RCC 7860 (cell line): ENCODE results near the gene RBM17.
"Not testable (repeated sequence)": the region's sequence is repeated elsewhere in the genome, so short reads cannot be mapped to it uniquely, and the experiment has no call there.

Experiments used
- DNase-seq: peaks from one replicate; pipeline ENCODE4 v3.0.0-alpha.2; 2015; ENCODE audit warnings: low spot score
- FAIRE-seq: peaks from 2 replicates; lab custom pipeline; 2012; peaks lifted over from hg19 to GRCh38; lab: Jason Lieb, UNC

The RBM17 gene

DNA sequence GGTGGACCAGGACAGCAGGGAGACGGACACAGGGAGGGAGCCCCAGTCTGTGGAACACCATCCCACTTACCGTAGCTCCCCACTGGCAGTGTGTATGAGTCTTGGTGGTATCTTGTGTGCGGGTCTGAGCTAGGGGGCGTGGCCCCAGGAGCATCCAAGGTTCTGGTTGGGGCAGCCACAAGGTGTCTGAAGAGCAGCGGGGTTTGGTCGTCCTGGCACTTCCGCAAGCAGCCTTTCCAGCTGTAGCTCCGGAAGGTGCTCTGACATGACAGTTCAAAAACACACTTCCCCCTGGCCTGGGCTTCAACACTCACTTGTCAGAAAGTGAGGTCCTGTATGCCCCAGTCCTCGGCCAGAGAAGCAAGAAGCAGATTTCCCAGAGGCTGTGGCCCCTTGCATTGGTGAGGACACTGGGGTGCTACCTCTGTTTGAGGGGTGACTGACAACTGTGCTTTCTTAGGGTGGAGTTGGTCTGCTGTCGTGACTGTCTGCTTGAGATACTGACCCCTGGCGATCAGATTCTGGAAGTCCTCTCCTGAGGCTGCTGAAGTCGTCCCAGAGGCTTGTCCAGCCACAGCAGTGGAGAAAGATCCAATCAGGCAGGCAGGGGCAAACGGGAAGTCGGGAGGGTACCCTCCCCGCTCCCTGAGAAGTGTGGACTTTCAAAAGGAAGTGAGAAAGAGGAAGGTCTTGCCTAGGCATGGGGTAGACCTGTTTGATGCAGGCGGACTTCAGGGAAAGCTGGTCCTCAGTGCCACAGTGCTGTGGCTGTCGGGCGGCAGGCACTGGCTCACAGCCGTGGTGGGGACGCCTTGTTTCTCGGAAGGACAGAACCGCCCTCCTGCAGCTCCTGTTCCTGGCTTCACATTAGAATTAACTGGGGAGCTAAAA is 62.5 kb downstream of the RBM17 start:
- DNase-seq (no peak), FAIRE-seq (no peak)

- no peak for DNase-seq
- FAIRE-seq = no peak
Observed at GRCh38 chr10:6153845-6154244, 65.0 kb downstream of the RBM17 start.

DNA sequence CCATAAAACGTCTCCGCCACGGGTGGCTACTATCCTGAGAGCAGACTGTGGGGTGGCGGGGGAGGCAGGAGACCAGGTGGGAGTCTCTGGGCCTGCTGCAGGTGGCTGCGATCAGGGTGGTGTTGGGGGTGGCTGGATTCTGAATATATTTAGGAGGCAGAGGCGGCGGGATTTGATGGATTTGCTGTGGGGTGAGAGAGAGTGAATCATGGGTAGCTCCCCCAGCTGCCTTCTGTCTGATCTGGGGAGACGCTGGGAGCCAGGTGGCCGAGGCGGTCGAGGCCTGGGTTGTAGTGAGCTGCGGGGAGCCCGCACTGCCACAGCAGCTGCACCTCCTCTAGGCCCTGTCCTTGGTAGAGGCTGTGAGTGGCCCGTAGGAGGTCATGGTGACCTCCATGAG is 65.7 kb downstream of the RBM17 start:
- FAIRE-seq = no peak

DNA sequence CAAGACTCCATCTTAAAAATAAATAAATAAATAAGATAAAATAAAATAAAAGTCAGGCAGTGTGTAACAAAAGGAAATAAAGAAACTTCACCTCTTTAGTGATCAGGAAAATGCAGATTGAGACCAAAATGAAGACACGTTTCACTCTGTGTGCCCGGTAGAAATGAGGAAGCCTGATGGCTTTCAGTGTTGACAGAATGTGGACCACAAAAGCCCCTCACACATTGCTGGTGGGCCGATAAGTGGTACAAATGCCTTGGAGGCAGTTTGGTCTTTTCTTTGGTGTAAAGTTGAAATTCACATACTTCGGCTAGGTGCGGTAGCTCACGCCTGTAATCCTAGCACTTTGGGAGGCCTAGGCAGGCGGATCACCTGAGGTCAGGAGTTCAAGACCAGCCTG is 69.4 kb downstream of the RBM17 start:
- no peak for FAIRE-seq
- no peak for DNase-seq

More for the DNA sequence above, 65.7 kb downstream of the RBM17 start:
- no peak for DNase-seq

DNA sequence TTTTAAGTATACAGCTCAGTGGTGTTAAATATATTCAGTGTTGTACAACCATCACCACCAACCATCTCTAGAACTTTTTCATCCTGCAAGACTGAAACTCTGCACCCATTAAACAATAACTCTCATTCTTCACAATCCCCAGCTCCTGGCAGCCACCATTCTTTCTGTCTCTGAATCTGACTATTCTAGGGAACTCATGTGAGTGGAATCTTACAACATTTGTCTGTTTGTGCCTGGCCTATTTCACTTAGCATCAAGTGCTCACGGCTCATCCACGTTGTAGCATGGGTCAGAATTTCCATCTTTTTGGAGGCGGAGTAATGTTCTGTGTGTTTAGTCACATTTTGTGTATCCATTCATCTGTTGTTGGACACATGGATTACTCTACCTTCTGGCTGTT is 73.1 kb downstream of the RBM17 start:
- no peak for DNase-seq
- no peak for FAIRE-seq

DNA sequence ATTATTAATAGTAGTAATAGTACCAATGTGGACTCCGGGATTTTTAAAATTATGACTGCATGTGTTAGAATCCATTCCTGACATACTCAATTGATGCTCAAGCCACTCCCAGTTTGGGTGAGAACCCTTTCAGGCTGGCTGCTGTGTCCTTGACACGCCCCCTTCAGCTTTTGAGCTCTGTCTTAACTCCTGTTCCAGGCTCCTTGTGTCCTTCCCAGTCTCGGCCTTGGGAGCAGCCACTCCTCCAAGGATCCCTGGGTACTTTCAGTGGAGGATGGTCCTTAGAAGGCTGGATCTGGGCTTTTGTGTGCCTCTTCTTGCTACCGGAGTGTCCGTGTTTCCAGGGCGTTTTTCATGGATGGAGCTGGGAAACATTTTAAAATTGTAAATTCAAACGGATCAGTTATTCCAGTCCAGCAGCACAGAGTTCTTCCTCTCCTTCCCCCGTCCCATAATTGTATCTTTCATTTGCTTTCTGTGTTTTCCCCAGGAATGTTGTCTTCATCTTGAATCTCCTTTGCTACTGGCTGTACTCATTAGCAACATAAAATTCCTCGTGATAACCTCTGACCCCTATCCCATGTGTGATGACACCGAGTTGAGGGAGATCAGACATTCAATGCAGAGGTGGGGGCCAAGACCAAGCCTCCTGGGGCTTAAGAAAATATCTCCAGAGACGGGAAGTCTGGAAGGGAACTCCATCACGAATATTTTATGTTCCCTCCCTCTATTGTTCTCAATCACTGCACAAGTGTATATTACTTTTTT is 73.9 kb downstream of the RBM17 start:
- DNase-seq = peak; percentile 31

DNA sequence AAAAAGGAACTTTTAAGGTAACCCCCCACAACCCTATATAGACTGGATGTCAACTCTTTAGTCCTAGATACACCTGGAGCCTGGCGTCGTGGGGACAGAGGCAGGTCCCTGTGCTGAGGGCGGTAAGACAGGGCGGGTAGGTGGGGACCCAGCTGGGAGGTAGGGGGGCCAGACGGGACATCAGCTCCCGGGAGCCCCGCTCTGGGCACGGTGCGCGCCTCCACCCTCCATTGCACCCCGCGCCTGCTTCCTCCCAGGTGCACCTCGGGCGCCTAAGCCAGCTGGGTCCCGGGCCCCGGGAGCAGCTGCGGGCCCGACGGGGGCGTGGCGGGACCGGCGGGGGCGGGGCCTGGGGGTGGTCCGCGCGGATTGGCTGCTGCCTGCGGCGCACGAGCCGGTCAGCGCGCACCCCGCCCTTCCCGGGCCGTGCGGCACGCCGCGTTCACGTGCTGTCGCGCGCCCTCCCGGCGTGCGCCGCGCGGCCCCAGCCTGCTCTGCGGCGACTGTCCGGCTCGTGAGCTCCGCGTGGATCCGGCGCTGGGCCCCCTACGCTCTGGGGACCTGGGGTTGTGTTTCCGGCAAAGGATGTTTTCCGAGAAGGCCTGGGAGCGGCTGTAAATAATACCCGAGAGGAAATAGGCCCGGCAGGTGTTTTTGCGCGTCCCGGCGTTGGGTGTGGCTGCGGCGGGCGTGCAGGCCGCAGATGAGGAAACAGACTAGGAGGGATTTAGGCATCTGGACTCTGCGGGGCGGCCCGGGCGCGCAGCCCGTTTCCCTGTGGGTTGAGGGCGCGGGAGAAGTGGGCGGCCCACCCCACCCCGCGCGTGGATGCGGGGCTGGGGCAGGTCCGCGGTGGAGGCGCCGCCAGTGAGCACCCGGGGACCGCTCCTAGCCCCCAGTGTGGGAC is 74.8 kb downstream of the RBM17 start:
- no peak for FAIRE-seq
- peak; percentile 58 for DNase-seq

More for the DNA sequence above, 73.9 kb downstream of the RBM17 start:
- FAIRE-seq = no peak

DNA sequence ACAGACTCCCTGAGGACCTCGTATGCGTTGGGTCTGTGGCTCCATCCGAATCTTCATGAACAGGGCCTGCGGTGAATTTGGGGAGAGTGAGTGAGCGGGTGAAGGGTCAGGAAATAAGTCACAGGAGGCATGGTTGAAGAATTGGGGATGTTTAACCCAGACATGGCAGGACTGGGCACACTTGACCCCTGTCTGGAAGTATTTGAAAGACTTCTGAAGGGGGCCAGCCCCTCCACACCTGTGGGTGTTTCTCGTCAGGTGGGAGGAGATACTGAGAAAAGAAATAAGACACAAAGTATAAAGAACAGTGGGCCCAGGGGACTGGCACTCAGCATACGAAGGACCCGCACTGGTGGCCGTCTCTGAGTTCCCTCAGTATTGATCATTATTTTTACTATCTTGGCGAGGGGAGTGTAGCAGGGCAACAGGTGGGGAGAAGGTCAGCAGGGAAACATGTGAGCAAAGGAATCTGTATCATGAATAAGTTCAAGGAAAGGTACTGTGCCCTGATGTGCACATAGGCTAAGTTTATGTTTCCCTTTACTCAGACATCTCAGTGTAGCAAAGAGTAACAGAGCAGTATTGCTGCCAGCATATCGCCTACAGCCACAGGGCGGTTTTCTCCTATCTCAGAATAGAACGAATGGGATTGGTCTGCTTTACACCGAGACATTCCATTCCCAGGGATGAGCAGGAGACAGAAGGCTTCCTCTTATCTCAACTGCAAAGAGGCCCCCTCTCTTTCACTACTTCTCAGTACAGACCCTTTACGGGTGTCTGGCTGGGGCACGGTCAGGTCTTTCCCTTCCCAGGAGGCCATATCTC is 75.6 kb downstream of the RBM17 start:
- FAIRE-seq (no peak), DNase-seq (no peak)

GRCh38 chr10:6165221-6165725 is 76.4 kb downstream of the RBM17 start:
- no peak for DNase-seq
- FAIRE-seq = no peak

DNA sequence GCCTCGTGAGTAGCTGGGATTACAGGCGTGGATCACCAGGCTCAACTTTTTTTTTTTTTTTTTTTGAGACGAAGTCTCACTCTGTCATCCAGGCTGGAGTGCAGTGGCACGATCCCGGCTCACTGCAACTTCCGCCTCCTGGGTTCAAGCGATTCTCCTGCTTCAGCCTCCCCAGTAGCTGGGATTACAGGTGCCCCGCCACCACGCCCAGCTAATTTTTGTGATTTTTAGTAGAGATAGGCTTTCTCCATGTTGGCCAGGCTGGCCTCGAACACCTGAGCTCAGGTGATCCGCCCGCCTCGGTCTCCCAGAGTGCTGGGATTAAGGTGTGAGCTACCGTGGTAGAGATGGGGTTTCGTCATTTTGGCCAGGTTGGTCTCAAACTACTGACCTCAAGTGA is 77.1 kb downstream of the RBM17 start:
- DNase-seq, FAIRE-seq: not testable (repeated sequence)
